NCI-H748 treated with DMSO at 0.1 percent for 48 hours (cell line): ENCODE results near the gene PAIP2B.
"Not testable (repeated sequence)": the region's sequence is repeated elsewhere in the genome, so short reads cannot be mapped to it uniquely, and the experiment has no call there.

Experiments
- DNase-seq: peaks from one replicate; lab custom pipeline; 2025; lab: John Stamatoyannopoulos, UW

Gene PAIP2B

GRCh38 chr2:71226965-71227560, at the start of gene PAIP2B:
Gene PAIP2B (minus strand): TSS chr2:71227103. CDS start chr2:71202589, 24,514 bp downstream.
- peak; percentile 96 for DNase-seq

- DNase-seq: no peak
Observed at GRCh38 chr2:71275939-71276310, 49.0 kb upstream of the PAIP2B start.

- DNase-seq: no peak
Observed at GRCh38 chr2:71269511-71270090, 42.7 kb upstream of the PAIP2B start.

- no peak for DNase-seq
Observed at GRCh38 chr2:71263386-71263785, 36.5 kb upstream of the PAIP2B start.

GRCh38 chr2:71261534-71261933, 34.6 kb upstream of the PAIP2B start:
- DNase-seq: no peak

GRCh38 chr2:71256421-71256820, 29.5 kb upstream of the PAIP2B start:
- DNase-seq: no peak

GRCh38 chr2:71254776-71255175, 27.9 kb upstream of the PAIP2B start:
- DNase-seq: no peak

GRCh38 chr2:71254078-71254477, 27.2 kb upstream of the PAIP2B start:
- DNase-seq: no peak

GRCh38 chr2:71253476-71253875, 26.6 kb upstream of the PAIP2B start:
- no peak for DNase-seq

- no peak for DNase-seq
Observed at GRCh38 chr2:71252862-71253261, 26.0 kb upstream of the PAIP2B start.

- peak; percentile 1 for DNase-seq
Observed at GRCh38 chr2:71250935-71251334, 24.0 kb upstream of the PAIP2B start.

GRCh38 chr2:71244302-71244660, 17.4 kb upstream of the PAIP2B start:
- DNase-seq: no peak

GRCh38 chr2:71243634-71244301, 16.9 kb upstream of the PAIP2B start:
- no peak for DNase-seq

GRCh38 chr2:71240794-71241193, 13.9 kb upstream of the PAIP2B start:
- no peak for DNase-seq

- DNase-seq: no peak
Observed at GRCh38 chr2:71238089-71238488, 11.2 kb upstream of the PAIP2B start.

- no peak for DNase-seq
Observed at GRCh38 chr2:71235930-71236587, 9.2 kb upstream of the PAIP2B start.

GRCh38 chr2:71233072-71233471, 6.2 kb upstream of the PAIP2B start:
- not testable (repeated sequence) for DNase-seq

GRCh38 chr2:71226096-71226964, 573 bp downstream of the PAIP2B start:
- DNase-seq: peak; percentile 39

GRCh38 chr2:71224935-71225334, 2.0 kb downstream of the PAIP2B start:
- DNase-seq: no peak

GRCh38 chr2:71224457-71224856, 2.4 kb downstream of the PAIP2B start:
- DNase-seq: no peak

- peak; percentile 41 for DNase-seq
Observed at GRCh38 chr2:71223767-71224333, 3.1 kb downstream of the PAIP2B start.

- DNase-seq: no peak
Observed at GRCh38 chr2:71220743-71221142, 6.2 kb downstream of the PAIP2B start.
